NCI-H345 treated with DMSO at 0.1 percent for 48 hours (cell line): ENCODE results near the gene OR8H2.
"Not testable (repeated sequence)": the region's sequence is repeated elsewhere in the genome, so short reads cannot be mapped to it uniquely, and the experiment has no call there.

Source experiments
- DNase-seq: peaks from one replicate; lab custom pipeline; 2025; ENCODE audit not compliant: unreplicated experiment; lab: John Stamatoyannopoulos, UW

The OR8H2 gene

GRCh38 chr11:56103210-56103737 lies at the start of gene OR8H2:
OR8H2 (plus strand) TSS chr11:56103687; CDS start chr11:56105043, 1,356 bp downstream.
- no peak for DNase-seq

- not testable (repeated sequence) for DNase-seq
Measured at GRCh38 chr11:56056366-56056765, 47.1 kb upstream of the OR8H2 start.

DNA sequence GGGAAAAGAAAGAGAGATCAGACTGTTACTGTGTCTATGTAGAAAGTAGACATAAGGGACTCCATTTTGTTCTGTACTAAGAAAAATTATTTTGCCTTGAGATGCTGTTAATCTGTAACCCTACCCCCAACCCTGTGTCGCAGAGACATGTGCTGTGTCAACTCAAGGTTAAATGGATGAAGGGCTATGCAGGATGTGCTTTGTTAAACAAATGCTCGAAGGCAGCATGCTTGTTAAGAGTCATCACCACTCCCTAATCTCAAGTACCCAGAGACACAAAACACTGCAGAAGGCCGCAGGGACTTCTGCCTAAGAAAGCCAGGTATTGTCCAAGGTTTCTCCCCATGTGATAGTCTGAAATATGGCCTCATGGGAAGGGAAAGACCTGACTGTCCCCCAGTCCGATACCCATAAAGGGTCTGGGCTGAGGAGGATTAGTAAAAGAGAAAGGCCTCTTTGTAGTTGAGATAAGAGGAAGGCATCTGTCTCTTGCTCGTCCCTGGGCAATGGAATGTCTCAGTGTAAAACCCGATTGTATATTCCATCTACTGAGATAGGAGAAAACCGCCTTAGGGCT lies 45.7 kb upstream of the OR8H2 start:
- DNase-seq = not testable (repeated sequence)

GRCh38 chr11:56058260-56058780 lies 45.2 kb upstream of the OR8H2 start:
- not testable (repeated sequence) for DNase-seq

DNA sequence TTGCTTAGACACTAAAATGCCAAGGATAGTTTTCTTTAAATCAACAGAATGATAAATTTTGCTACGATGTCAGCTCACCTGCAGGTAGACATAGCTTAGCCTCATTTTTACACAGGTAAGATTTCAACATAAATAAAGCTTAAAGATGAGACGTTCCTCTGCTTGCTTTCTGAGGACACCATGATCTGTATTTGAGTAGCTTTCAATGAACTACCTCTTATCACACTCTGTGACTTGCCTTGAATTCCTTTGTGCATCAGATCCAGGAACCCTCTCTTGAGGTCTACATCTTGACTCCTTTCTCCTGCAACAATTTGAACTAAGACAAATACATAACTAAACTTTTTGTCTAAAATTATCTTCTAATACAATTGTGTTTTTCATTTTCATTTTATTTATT lies 36.5 kb upstream of the OR8H2 start:
- DNase-seq = no peak

DNA sequence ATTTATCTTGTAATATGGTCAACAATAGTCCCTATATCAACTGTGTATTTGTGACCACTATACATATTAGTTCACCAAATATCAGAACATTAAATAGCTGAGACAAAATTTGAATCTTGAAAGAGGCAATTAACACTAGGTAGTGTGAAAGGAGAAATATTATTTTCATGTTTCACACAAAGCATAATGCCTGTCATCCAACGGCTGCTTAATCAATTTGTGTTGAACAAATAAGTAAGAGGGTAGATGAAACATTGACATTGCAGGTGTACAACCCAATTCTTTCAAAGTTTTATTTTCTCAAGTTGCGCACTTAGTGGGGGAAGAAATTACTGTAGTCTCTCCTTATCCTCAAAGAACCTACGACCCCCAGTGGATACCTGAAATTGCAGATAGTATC lies 13.8 kb upstream of the OR8H2 start:
- DNase-seq = no peak

DNA sequence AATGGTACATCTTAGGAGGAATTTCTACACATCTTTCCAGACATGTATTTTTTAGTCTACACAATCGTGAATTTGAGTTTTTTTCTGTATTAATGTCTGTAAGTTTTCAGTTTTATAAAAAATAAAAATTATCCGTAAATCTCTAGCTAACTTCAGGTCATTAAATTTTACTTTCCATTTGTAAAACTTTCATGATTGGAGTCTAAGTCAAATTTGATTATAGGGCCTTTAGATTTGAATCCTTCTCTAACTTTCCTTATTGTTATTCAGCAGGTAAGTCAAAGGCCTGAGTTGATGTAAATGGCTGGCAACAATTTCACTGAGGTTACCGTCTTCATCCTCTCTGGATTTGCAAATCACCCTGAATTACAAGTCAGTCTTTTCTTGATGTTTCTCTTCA lies 10.5 kb upstream of the OR8H2 start, which contains the start of gene OR8I2:
Gene OR8I2, plus strand, starts transcription at position 301 of the 400 bp plus-strand sequence. Its CDS starts 0 bp downstream, at position 301.
- no peak for DNase-seq

GRCh38 chr11:56122073-56122472 lies 18.6 kb downstream of the OR8H2 start, which contains the start of gene OR8H3:
OR8H3 (plus strand) TSS chr11:56122373; CDS start chr11:56122373, 0 bp downstream.
- DNase-seq = no peak

DNA sequence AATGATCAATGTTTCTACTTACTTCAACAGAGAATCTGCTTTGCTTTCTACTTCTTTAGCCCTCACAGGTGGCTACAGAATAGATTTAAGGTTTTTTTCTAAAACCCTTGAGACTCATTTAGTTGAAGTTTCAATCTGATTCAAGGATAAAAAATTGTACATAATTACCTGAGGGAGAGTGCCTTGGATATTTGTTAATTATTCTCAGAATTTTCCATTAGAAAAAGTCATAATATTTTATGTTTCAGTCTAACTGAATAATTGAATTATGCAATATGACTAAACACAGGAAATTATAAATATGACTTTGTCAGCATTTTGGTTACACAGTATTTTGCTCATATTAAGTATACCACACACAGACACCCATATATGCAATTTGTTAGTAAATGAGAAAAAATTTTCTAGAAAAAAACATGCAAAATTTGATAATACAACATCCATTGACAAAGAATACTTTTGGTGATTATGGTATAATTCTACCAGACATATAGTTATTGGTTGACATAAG lies 36.7 kb downstream of the OR8H2 start, which contains the start of gene OR8J3:
Gene OR8J3, minus strand, starts transcription at position 51 of the 511 bp plus-strand sequence. CDS start 2,483 bp downstream, outside the sequence.
- no peak for DNase-seq

GRCh38 chr11:56143681-56144080 lies 40.2 kb downstream of the OR8H2 start:
- DNase-seq = not testable (repeated sequence)

- no peak for DNase-seq
Measured at GRCh38 chr11:56151376-56151775, 47.9 kb downstream of the OR8H2 start.

DNA sequence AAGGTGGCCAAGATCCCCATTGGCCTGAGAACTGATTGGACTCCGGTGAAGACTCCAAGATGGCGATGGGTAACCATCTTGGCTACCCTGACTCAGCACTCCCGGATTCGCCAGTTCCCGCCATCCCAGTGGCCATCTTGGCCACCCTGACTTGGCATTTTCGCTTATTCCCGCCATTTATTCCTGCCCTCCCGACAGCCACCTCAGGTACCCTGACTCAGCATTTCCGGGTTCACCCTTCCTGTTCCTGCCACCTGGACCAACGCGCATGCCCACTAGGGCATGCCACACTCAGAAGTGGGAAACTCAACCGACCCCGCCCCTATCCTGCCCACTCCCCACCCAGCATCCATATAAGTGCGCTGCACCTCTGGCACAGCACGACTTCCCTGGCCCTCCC lies 48.8 kb downstream of the OR8H2 start:
- no peak for DNase-seq
